HepG2 (cell line): ENCODE results near the gene SNAPIN. TPM values are rescaled to one million over a fixed set of nuclear protein-coding genes. Genes with fewer than 3 reads are reported as not detected.

ENCODE experiments used
- AKAP8 ChIP-seq: sonication (generic); formaldehyde crosslinking; IDR thresholded peaks from 2 replicates; pipeline ENCODE4 v1.5.1; 2020; ENCODE audit warnings: mild to moderate bottlenecking, missing genetic modification reagents
- ARNT ChIP-seq: fragments of 450-650 bp; IDR thresholded peaks from 2 replicates; pipeline ENCODE4 v1.6.1; 2017
- CENPT ChIP-seq: sonication (generic); formaldehyde crosslinking; IDR thresholded peaks from 2 replicates; pipeline ENCODE4 v1.8.0; 2022; ENCODE audit warnings: low read depth, mild to moderate bottlenecking, moderate library complexity, missing genetic modification reagents
- E2F1 ChIP-seq: sonication (generic); formaldehyde crosslinking; IDR thresholded peaks from 2 replicates; pipeline ENCODE4 v1.5.0; 2020; ENCODE audit warnings: missing genetic modification reagents
- EZH2 ChIP-seq: conservative IDR thresholded peaks from 2 replicates; pipeline ENCODE4 v1.6.1; 2012; ENCODE audit warnings: mild to moderate bottlenecking, low read depth, low read length, moderate library complexity
- MED1 ChIP-seq: sonication (generic); formaldehyde crosslinking; IDR thresholded peaks from 2 replicates; pipeline ENCODE4 v1.4.0; 2020; ENCODE audit warnings: missing genetic modification reagents
- MTA3 ChIP-seq: sonication (generic); formaldehyde crosslinking; IDR thresholded peaks from 2 replicates; pipeline ENCODE4 v1.4.0; 2020; ENCODE audit warnings: missing genetic modification reagents
- NCOR1 ChIP-seq: fragments of 200-600 bp; sonication (generic); IDR thresholded peaks from 2 replicates; pipeline ENCODE4 v1.7.0; 2017; ENCODE audit warnings: antibody characterized with exemption, low read length, borderline replicate concordance
- SIX4 ChIP-seq: sonication (generic); formaldehyde crosslinking; IDR thresholded peaks from 2 replicates; pipeline ENCODE4 v1.4.0; 2020; ENCODE audit warnings: missing genetic modification reagents
- SKIL ChIP-seq: sonication (generic); formaldehyde crosslinking; IDR thresholded peaks from 2 replicates; pipeline ENCODE4 v1.8.0; 2022; ENCODE audit warnings: missing genetic modification reagents, mild to moderate bottlenecking, moderate library complexity, borderline replicate concordance
- SRF ChIP-seq: IDR thresholded peaks from 2 replicates; pipeline ENCODE4 v1.6.1; 2011; ENCODE audit warnings: mild to moderate bottlenecking, low read depth, low read length, moderate library complexity
- SRSF1 ChIP-seq: fragments of 200-400 bp; formaldehyde crosslinking; optimal IDR thresholded peaks from 2 replicates; pipeline ENCODE3; 2017; ENCODE audit warnings: mild to moderate bottlenecking, low read depth, low read length, moderate library complexity
- SRSF4 ChIP-seq: fragments of 200-400 bp; formaldehyde crosslinking; IDR thresholded peaks from one replicate; pipeline ENCODE4 v1.6.1; 2018; ENCODE audit warnings: mild to moderate bottlenecking, low read depth, low read length, moderate library complexity; ENCODE audit not compliant: poor library complexity, severe bottlenecking
- ZBTB33 ChIP-seq: sonication (generic); formaldehyde crosslinking; IDR thresholded peaks from 2 replicates; pipeline ENCODE4 v1.4.0; 2020; ENCODE audit warnings: missing genetic modification reagents
- ZFP82 ChIP-seq: sonication (generic); formaldehyde crosslinking; IDR thresholded peaks from 2 replicates; pipeline ENCODE4 v1.5.1; 2020; ENCODE audit warnings: mild to moderate bottlenecking, missing genetic modification reagents, borderline replicate concordance
- ZMYM2 ChIP-seq: sonication (generic); formaldehyde crosslinking; IDR thresholded peaks from 2 replicates; pipeline ENCODE4 v1.8.0; 2022; ENCODE audit warnings: mild to moderate bottlenecking, missing genetic modification reagents
- ZNF260 ChIP-seq: sonication (generic); formaldehyde crosslinking; IDR thresholded peaks from 2 replicates; pipeline ENCODE4 v1.4.0; 2020; ENCODE audit warnings: missing genetic modification reagents, low read depth, mild to moderate bottlenecking, borderline replicate concordance
- ZNF292 ChIP-seq: sonication (generic); formaldehyde crosslinking; IDR thresholded peaks from 2 replicates; pipeline ENCODE4 v1.8.1; 2022; ENCODE audit warnings: mild to moderate bottlenecking, low read depth, missing genetic modification reagents, borderline replicate concordance
- ZNF770 ChIP-seq: sonication (generic); formaldehyde crosslinking; IDR thresholded peaks from 2 replicates; pipeline ENCODE4 v1.5.0; 2020; ENCODE audit warnings: mild to moderate bottlenecking, missing genetic modification reagents
- ZNF790 ChIP-seq: sonication (generic); formaldehyde crosslinking; IDR thresholded peaks from 2 replicates; pipeline ENCODE4 v1.8.0; 2022; ENCODE audit warnings: missing genetic modification reagents, mild to moderate bottlenecking, borderline replicate concordance
- polyA plus RNA-seq, 8 experiments: library from polyadenylated mRNA; depleted of rRNA in 3 of 8; stranded (reverse) in 7 of 8; unstranded in 1 of 8; fragments of >200 nt; fragmentation: Illumina TruSeq in 4 of 8; extraction: Trizol in 4 of 8; gene quantifications; 2 replicates each; pipeline versions ENCODE4 v1.2.1 to v1.2.3, GENCODE V29; 2011 to 2016; ENCODE audit warnings: low read depth in 4 of 8, missing spikeins in 1 of 8, mixed read lengths in 1 of 8; ENCODE audit not compliant: insufficient read depth in 1 of 8
- total RNA-seq, 5 experiments: library from RNA; depleted of rRNA; stranded (reverse); fragments of >200 nt; fragmentation: Illumina TruSeq; extraction: Trizol; gene quantifications; 2 replicates each; pipeline ENCODE4 v1.2.3, GENCODE V29; 2016; ENCODE audit warnings: low read depth in 1 of 5

Gene SNAPIN
- total and polyA plus RNA-seq, 2 of the 13 experiments (the other 11 are each of a cell fraction or from before 2014, with no cell fraction given) = 23.9 to 25.7 TPM

GRCh38 chr1:153658400-153659174, at the start of gene SNAPIN (continued):
- TF ChIP-seq SRF (no peak), SRSF4 (no peak), ZNF790 (CRISPR knock-in tag) (no peak), E2F1 (peak; percentile 81; the same call in 1 of the 2 replicates), ZNF260 (CRISPR knock-in tag) (no peak), CENPT (CRISPR knock-in tag) (no peak), NCOR1 (no peak), EZH2 (no peak), SKIL (CRISPR knock-in tag) (no peak), SRSF1 (peak; percentile 91), ARNT (no peak), ZFP82 (no peak), AKAP8 (CRISPR knock-in tag) (no peak), MED1 (CRISPR knock-in tag) (peak; percentile 42), SIX4 (CRISPR knock-in tag) (peak; percentile 26; the same call in 1 of the 2 replicates), ZBTB33 (CRISPR knock-in tag) (no peak), ZMYM2 (no peak), ZNF292 (CRISPR knock-in tag) (no peak), ZNF770 (CRISPR knock-in tag) (peak; percentile 35; the same call in 1 of the 2 replicates), MTA3 (CRISPR knock-in tag) (no peak)
